Common myeloid progenitor, CD34-positive (primary cell): ENCODE measurements around the gene SKAP2. TPM values are rescaled to one million over a fixed set of nuclear protein-coding genes. Genes with fewer than 3 reads are reported as not detected.

Experiments used
- CTCF ChIA-PET: fragments of 350-600 bp; sonication (Branson Sonifier 250); formaldehyde crosslinking; loops from one replicate; lab custom pipeline; 2021; ENCODE audit warnings: antibody characterized with exemption; lab: Charles Lee
- POLR2A ChIA-PET: fragments of 350-600 bp; sonication (Branson Sonifier 250); formaldehyde crosslinking; loops from one replicate; lab custom pipeline; 2021; ENCODE audit warnings: antibody characterized with exemption; lab: Charles Lee
- DNase-seq, 3 donors: peaks; one replicate each; pipeline versions ENCODE4 v3.0.0 to v3.0.0-alpha.2; 2013
- H3K27ac ChIP-seq, 2 experiments: 1 replicate in 1 of 2; 2 replicates in 1 of 2; pipeline ENCODE4 v1.7.0; 2013; ENCODE audit warnings: inconsistent platforms in 2 of 2, low read length in 2 of 2, mild to moderate bottlenecking in 2 of 2, low read depth in 1 of 2, moderate library complexity in 1 of 2; ENCODE audit not compliant: severe bottlenecking in 2 of 2, insufficient read depth in 1 of 2, poor library complexity in 1 of 2
- H3K27me3 ChIP-seq, 5 experiments: replicated peaks in 2 of 5; 1 replicate in 3 of 5; 2 replicates in 2 of 5; pipeline versions ENCODE4 v1.6.1 to v1.7.0; 2013; ENCODE audit warnings: low read length in 4 of 5, mild to moderate bottlenecking in 2 of 5, moderate library complexity in 2 of 5, inconsistent platforms in 1 of 5; ENCODE audit not compliant: insufficient read depth in 5 of 5, control insufficient read depth in 4 of 5
- H3K36me3 ChIP-seq, 4 experiments: 1 replicate in 2 of 4; 2 replicates in 2 of 4; pipeline versions ENCODE4 v1.6.1 to v1.7.0; 2013; ENCODE audit warnings: low read length in 3 of 4, control low read depth in 1 of 4, mild to moderate bottlenecking in 1 of 4; ENCODE audit not compliant: control insufficient read depth in 4 of 4, insufficient read depth in 4 of 4
- H3K4me1 ChIP-seq, 4 experiments: 1 replicate in 3 of 4; 2 replicates in 1 of 4; pipeline versions ENCODE4 v1.6.1 to v1.7.1; 2013; ENCODE audit warnings: low read length in 3 of 4, mild to moderate bottlenecking in 3 of 4, control low read depth in 1 of 4, inconsistent platforms in 1 of 4, moderate library complexity in 1 of 4; ENCODE audit not compliant: control insufficient read depth in 4 of 4, insufficient read depth in 4 of 4; ENCODE audit errors: control extremely low read depth in 1 of 4
- H3K4me3 ChIP-seq, 7 experiments: 1 replicate in 4 of 7; 2 replicates in 3 of 7; pipeline versions ENCODE4 v1.5.1 to v1.7.0; 2013; ENCODE audit warnings: mild to moderate bottlenecking in 7 of 7, low read length in 6 of 7, moderate library complexity in 6 of 7, inconsistent platforms in 2 of 7, low read depth in 2 of 7, control low read depth in 1 of 7; ENCODE audit not compliant: insufficient read depth in 4 of 7, control insufficient read depth in 1 of 7; ENCODE audit errors: extremely low read depth in 1 of 7
- H3K9me3 ChIP-seq, 5 experiments: 1 replicate in 4 of 5; 2 replicates in 1 of 5; pipeline versions ENCODE4 v1.6.1 to v1.7.1; 2013; ENCODE audit warnings: low read length in 4 of 5, mild to moderate bottlenecking in 2 of 5, inconsistent platforms in 1 of 5, low read depth in 1 of 5, moderate library complexity in 1 of 5; ENCODE audit not compliant: control insufficient read depth in 4 of 5, insufficient read depth in 2 of 5; ENCODE audit errors: control extremely low read depth in 1 of 5
- WGBS: methylation state at CpG from one replicate; pipeline ENCODE4 v1.1.5; 2013; ENCODE audit not compliant: insufficient coverage; 5-methylcytosine and 5-hydroxymethylcytosine counted together
- polyA plus RNA-seq: library from polyadenylated mRNA; unstranded; fragments of 120-200 nt; gene quantifications from one replicate; pipeline ENCODE4 v1.2.1, GENCODE V29; 2013

SKAP2 gene
- 38.7 TPM for polyA plus RNA-seq

GRCh38 chr7:26864309-26865093, at the start of gene SKAP2:
Gene SKAP2, minus strand, starts transcription at chr7:26864590. Its CDS starts 161 bp downstream, at chr7:26864429.
- H3K4me1 ChIP-seq, result peaks cover 3 to 30% (median 21%) of the 10 kb centered on the region in 4 experiments
- H3K4me3 ChIP-seq, result peak within 1 kb of the TSS; percentile 81 to 98 (median 90)
- H3K9me3 ChIP-seq, result no peaks in the 10 kb centered on the region
- WGBS, result 0% methylated on average over 45 of the region's 52 CpGs
- peak; percentile 98 for DNase-seq
- no peaks in the 10 kb centered on the region for H3K27me3 ChIP-seq
- CTCF ChIA-PET, result interaction anchor here (1.1 to 1.5 kb wide), 3 partner anchors 12 to 295 kb away, joined by 3 to 5 read pairs (median 4); partner anchors contain the start of gene HOXA5
- H3K36me3 ChIP-seq, result no peaks in the 10 kb centered on the region
- H3K27ac ChIP-seq, result peak within 1 kb of the TSS; percentile 72 to 91
- POLR2A ChIA-PET, result interaction anchor here (0.6 kb wide), 1 partner anchor 254 kb away, joined by 3 read pairs; no protein-coding TSS in a partner anchor

DNA sequence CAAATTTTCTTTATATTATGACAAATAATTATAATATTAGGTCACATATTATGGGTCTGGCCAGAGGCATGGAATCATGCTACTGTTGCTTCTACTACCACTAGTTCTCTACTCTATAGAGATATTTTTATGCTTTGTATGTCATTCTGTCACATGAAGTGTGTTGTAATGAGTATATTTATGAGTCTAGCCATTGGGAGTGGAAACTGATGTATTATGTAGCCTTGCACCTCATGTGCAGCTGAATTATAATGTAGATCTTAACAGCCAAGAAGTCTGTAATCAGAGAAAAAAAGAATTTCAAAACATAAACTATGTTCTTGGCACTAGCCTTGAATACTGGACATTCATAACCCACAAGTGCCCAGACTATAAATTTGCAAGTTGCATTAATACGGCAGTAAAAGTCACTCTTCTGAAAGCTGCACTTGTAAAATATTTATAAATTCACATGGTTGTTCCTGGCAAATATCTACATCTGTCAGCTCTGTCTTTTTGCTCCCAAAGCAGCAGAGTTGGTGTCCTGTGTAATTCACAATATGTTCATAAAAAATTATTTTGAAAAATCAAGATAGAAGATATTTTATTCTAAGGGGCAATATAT, 48.6 kb upstream of the SKAP2 start:
- ChIA-PET POLR2A (no interaction called here), CTCF (no interaction called here)
- 100% methylated on average over 1 of the region's 1 CpG for WGBS
- Histone ChIP-seq H3K4me1 (peaks cover 0 to 2% (median 0%) of the 10 kb centered on the region in 4 experiments), H3K27me3 (no peaks in the 10 kb centered on the region), H3K27ac (no peak overlapping the region), H3K4me3 (no peak overlapping the region), H3K9me3 (no peaks in the 10 kb centered on the region), H3K36me3 (no peaks in the 10 kb centered on the region)
- no peak for DNase-seq

DNA sequence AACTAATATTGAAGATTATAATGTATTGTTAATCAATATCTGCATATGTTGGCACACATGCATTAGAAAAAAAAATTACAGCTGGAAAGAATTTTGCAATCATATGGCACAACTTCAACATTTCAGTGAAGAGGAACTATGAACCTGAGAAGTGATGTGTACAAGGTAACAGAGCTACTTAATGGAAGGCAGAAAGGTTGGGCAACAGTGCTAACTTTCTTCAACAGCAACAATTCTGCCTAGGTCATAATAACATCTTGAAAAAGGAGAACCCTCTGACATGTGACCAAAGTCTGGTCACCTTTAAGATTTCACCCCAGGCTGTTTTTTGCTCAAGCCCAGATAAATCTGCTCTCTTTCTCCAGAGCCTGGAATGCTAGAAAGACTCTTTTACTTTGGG, 47.9 kb upstream of the SKAP2 start:
- H3K9me3 ChIP-seq, result no peaks in the 10 kb centered on the region
- H3K4me1 ChIP-seq, result peaks cover 0 to 2% (median 0%) of the 10 kb centered on the region in 4 experiments
- ChIA-PET CTCF (no interaction called here), POLR2A (no interaction called here)
- H3K27ac ChIP-seq, result no peak overlapping the region
- H3K4me3 ChIP-seq, result no peak overlapping the region
- H3K27me3 ChIP-seq, result no peaks in the 10 kb centered on the region
- no peaks in the 10 kb centered on the region for H3K36me3 ChIP-seq
- peak in 2 of 3 donors; percentile 56 to 62 for DNase-seq

GRCh38 chr7:26910221-26910620, 45.8 kb upstream of the SKAP2 start:
- 100% methylated on average over 1 of the region's 4 CpGs for WGBS

GRCh38 chr7:26900251-26900650, 35.9 kb upstream of the SKAP2 start:
- CTCF ChIA-PET, result no interaction called here
- H3K9me3 ChIP-seq, result no peaks in the 10 kb centered on the region
- POLR2A ChIA-PET, result no interaction called here
- H3K36me3 ChIP-seq, result no peaks in the 10 kb centered on the region
- H3K4me3 ChIP-seq, result no peak overlapping the region
- no peaks in the 10 kb centered on the region for H3K27me3 ChIP-seq
- no peak overlapping the region for H3K27ac ChIP-seq
- H3K4me1 ChIP-seq, result no peaks in the 10 kb centered on the region
- no peak for DNase-seq

More at GRCh38 chr7:26910221-26910620, 45.8 kb upstream of the SKAP2 start:
- peaks cover 0 to 2% (median 0%) of the 10 kb centered on the region in 4 experiments for H3K4me1 ChIP-seq
- peak in 1 of 3 donors; percentile 3 for DNase-seq
- no peak overlapping the region for H3K27ac ChIP-seq
- H3K36me3 ChIP-seq, result no peaks in the 10 kb centered on the region
- no peaks in the 10 kb centered on the region for H3K27me3 ChIP-seq
- H3K9me3 ChIP-seq, result no peaks in the 10 kb centered on the region
- CTCF ChIA-PET, result no interaction called here
- POLR2A ChIA-PET, result no interaction called here
- no peak overlapping the region for H3K4me3 ChIP-seq

DNA sequence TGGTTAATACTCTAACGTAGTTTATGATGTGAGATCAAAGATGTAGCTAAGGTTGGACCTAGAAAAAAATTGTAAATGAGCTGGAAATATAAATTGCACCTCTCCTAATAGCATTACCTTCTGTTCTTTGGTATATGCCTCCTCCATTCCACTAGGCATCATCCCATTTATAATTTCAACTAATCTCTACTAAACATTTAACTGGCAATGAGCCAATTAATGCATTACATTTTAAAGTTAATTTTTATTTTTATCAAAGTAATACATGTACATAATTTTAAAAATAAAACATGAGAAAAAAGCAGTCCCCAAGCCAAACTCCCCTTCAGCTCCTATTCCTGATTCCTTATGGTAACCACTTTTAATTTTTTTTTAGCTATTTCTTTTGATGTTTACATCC, 35.1 kb upstream of the SKAP2 start:
- POLR2A ChIA-PET, result interaction anchor here (0.6 kb wide), 1 partner anchor 12 kb away, joined by 5 read pairs; no protein-coding TSS in a partner anchor
- CTCF ChIA-PET, result interaction anchor here (1.1 kb wide), 1 partner anchor 9 kb away, joined by 7 read pairs; no protein-coding TSS in a partner anchor
- DNase-seq, result no peak
- Histone ChIP-seq H3K27ac (no peak overlapping the region), H3K27me3 (no peaks in the 10 kb centered on the region), H3K36me3 (no peaks in the 10 kb centered on the region), H3K4me1 (no peaks in the 10 kb centered on the region), H3K9me3 (no peaks in the 10 kb centered on the region), H3K4me3 (no peak overlapping the region)
- WGBS, result no CpG with 5 or more reads among the region's 1 CpG

DNA sequence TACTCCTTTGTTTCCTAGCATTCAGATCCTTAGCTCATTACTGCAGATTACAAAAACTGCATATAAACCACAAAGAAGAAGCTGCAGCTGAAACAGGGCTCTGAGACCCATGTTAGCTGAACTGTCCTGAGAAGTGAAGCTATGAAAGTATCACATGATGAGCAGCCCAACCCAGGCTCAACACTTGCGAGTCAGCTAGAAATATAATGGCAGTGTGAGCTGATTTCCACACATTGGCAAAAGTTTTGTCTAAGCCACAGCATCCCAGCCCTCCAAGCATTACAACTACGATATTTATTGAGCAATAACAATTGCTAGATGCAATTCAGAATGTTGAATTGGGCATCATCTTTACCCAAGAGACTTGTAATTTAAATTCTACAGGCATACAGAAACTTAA, 34.5 kb upstream of the SKAP2 start:
- DNase-seq, result no peak

More for the DNA sequence above, 34.5 kb upstream of the SKAP2 start:
- no peaks in the 10 kb centered on the region for H3K36me3 ChIP-seq
- H3K4me3 ChIP-seq, result no peak overlapping the region
- POLR2A ChIA-PET, result no interaction called here
- no peak overlapping the region for H3K27ac ChIP-seq
- no peaks in the 10 kb centered on the region for H3K27me3 ChIP-seq
- 93% methylated on average over 2 of the region's 2 CpGs for WGBS
- no peaks in the 10 kb centered on the region for H3K9me3 ChIP-seq
- CTCF ChIA-PET, result interaction anchor here (1.1 kb wide), 1 partner anchor 9 kb away, joined by 7 read pairs; no protein-coding TSS in a partner anchor
- no peaks in the 10 kb centered on the region for H3K4me1 ChIP-seq
